ENCODE measurements around the gene COL23A1. TPM values are rescaled to one million over a fixed set of nuclear protein-coding genes. Genes with fewer than 3 reads are reported as not detected.

The COL23A1 gene
- total and polyA plus RNA-seq, 2 experiments from 2014 or later = 4.8 to 8.2 TPM

DNA sequence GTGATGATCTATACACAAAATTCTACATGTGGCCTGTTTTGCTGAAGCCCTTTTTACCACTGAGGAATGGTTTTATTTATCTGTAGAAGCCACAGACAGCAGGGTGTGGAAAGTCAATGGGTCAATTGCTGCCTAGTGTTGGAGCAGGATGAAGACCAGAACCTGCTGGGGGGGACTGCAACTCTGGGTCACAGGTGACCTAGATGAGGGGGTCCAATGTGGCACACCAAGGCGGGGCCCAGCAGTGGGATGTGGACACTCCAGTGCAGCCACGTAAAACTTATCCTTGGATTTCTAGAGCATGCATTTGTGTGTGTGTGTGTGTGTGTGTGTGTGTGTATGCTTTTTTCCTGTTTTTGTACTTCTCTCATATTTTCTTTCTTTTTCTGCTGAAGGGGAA is 210.1 kb downstream of the COL23A1 start:
- peaks cover 28% of the 10 kb centered on the region for H3K4me1 Mint-ChIP-seq
- no peaks in the 10 kb centered on the region for H3K79me2 ChIP-seq (replicated peaks; ENCODE audit: insufficient read depth)
- H3K27ac ChIP-seq (ENCODE audit: low read depth) = no peak overlapping the region
- no peaks in the 10 kb centered on the region for H3K9me3 Mint-ChIP-seq
- DNase-seq (ENCODE audit: low spot score) (no peak), ATAC-seq (no peak)
- H3K9me2 ChIP-seq (ENCODE audit: insufficient read depth) = no peaks in the 10 kb centered on the region
- H3F3A ChIP-seq (replicated peaks; ENCODE audit: low read depth) = no peaks in the 10 kb centered on the region
- TF ChIP-seq REST (IDR thresholded peaks at IDR 0.05; ENCODE audit: unreplicated experiment) = no peak
- TF ChIP-seq NANOG (IDR thresholded peaks at IDR 0.05; ENCODE audit: borderline replicate concordance) = no peak
- H3K4me2 ChIP-seq = no peak overlapping the region
- no peak overlapping the region for H2AFZ ChIP-seq
- H3K36me3 Mint-ChIP-seq (ENCODE audit: low read depth) = no peaks in the 10 kb centered on the region; the same call in 2 of the 3 replicates
- H3K27ac Mint-ChIP-seq = no peak overlapping the region
- H3K27me3 ChIP-seq (ENCODE audit: insufficient read depth) = no peaks in the 10 kb centered on the region
- H3K4me3 Mint-ChIP-seq = no peak overlapping the region
- H3K4me1 ChIP-seq (ENCODE audit: insufficient read depth) = no peaks in the 10 kb centered on the region
- H4K20me1 ChIP-seq (replicated peaks; ENCODE audit: insufficient read depth) = no peaks in the 10 kb centered on the region
- H3K36me3 ChIP-seq (ENCODE audit: insufficient read depth) = no peaks in the 10 kb centered on the region
- H3K27me3 Mint-ChIP-seq (ENCODE audit: insufficient read depth, low read depth, poor library complexity) = peaks cover 7% of the 10 kb centered on the region
- H3K4me3 ChIP-seq = no peak overlapping the region

DNA sequence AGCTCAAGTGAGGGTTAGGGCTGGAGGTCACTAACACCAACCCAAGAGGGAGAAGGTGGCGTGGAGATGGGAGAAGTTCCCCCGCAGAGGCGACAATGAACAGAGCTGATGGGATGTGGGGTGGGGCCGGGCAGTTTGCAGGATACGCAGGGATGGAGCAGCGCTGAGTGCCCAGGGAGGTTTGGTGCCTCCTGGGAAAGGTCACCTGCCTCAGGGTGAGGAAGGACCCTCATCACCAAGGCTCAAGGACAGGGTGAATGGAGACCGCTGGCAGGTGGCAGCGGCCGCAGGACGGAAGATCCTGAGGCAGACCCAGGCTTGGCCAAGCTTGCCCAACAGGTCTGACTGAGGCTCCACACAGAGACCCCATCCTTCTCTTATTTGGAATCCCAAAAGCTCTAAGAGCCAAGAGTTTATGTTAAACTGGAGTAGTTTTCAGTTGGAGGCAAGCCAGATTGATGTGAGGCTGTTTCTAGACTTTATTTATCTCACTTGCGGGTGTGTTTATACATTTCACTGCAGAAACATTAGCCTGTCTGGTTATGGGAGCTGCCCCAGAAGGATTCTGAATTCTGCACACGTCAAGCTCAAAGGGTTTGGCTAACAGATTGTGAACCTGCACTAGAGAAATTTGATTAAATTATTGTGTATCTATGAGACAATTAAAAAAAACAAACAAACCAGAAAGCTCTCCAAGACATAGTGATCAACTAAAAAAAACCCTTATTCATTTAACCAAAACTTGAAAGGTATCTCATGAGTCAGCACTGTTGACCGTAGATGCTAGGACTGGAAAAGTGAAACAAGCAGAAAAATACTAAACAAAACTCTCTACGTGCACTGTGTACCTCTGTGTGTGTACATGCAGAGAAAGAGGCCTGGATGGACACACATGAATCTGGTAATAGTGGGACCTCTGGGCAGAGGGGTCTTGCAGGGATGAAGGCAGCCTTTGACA is 211.4 kb downstream of the COL23A1 start:
- DNase-seq (ENCODE audit: low spot score) = no peak
- Histone ChIP-seq H3F3A (replicated peaks; ENCODE audit: low read depth) (no peaks in the 10 kb centered on the region), H3K9me2 (ENCODE audit: insufficient read depth) (no peaks in the 10 kb centered on the region), H2AFZ (no peak overlapping the region), H3K36me3 (ENCODE audit: insufficient read depth) (no peaks in the 10 kb centered on the region), H3K79me2 (replicated peaks; ENCODE audit: insufficient read depth) (no peaks in the 10 kb centered on the region), H3K4me2 (no peak overlapping the region), H3K27ac (ENCODE audit: low read depth) (no peak overlapping the region), H3K27me3 (ENCODE audit: insufficient read depth) (no peaks in the 10 kb centered on the region), H3K4me3 (no peak overlapping the region), H3K4me1 (ENCODE audit: insufficient read depth) (no peaks in the 10 kb centered on the region), H4K20me1 (replicated peaks; ENCODE audit: insufficient read depth) (no peaks in the 10 kb centered on the region)
- H3K4me3 Mint-ChIP-seq = no peak overlapping the region
- peaks cover 7% of the 10 kb centered on the region for H3K27me3 Mint-ChIP-seq (ENCODE audit: insufficient read depth, low read depth, poor library complexity)
- H3K4me1 Mint-ChIP-seq = peaks cover 22% of the 10 kb centered on the region
- H3K9me3 Mint-ChIP-seq = no peaks in the 10 kb centered on the region
- no peaks in the 10 kb centered on the region; the same call in 2 of the 3 replicates for H3K36me3 Mint-ChIP-seq (ENCODE audit: low read depth)
- no peak for ATAC-seq
- no peak overlapping the region; the same call in 1 of the 2 replicates for H3K27ac Mint-ChIP-seq
- TF ChIP-seq NANOG (IDR thresholded peaks at IDR 0.05; ENCODE audit: borderline replicate concordance) (no peak), STAT1 (IDR thresholded peaks at IDR 0.05; ENCODE audit: unreplicated experiment) (no peak), EZH2phosphoT487 (IDR thresholded peaks at IDR 0.05; ENCODE audit: unreplicated experiment) (no peak), JUNB (IDR thresholded peaks at IDR 0.05; ENCODE audit: unreplicated experiment) (no peak), ZNF114 (CRISPR knock-in tag; IDR thresholded peaks at IDR 0.05) (no peak), ZNF331 (CRISPR knock-in tag; IDR thresholded peaks at IDR 0.05; ENCODE audit: low read depth) (no peak), REST (IDR thresholded peaks at IDR 0.05; ENCODE audit: unreplicated experiment) (no peak), EZH2 (IDR thresholded peaks at IDR 0.05; ENCODE audit: low read depth, unreplicated experiment) (no peak), POLR2AphosphoS5 (IDR thresholded peaks at IDR 0.05; ENCODE audit: low read depth) (no peak), CREB1 (CRISPR knock-in tag; IDR thresholded peaks at IDR 0.05; ENCODE audit: low read depth) (no peak)
- TF ChIP-seq, protein P1, sequence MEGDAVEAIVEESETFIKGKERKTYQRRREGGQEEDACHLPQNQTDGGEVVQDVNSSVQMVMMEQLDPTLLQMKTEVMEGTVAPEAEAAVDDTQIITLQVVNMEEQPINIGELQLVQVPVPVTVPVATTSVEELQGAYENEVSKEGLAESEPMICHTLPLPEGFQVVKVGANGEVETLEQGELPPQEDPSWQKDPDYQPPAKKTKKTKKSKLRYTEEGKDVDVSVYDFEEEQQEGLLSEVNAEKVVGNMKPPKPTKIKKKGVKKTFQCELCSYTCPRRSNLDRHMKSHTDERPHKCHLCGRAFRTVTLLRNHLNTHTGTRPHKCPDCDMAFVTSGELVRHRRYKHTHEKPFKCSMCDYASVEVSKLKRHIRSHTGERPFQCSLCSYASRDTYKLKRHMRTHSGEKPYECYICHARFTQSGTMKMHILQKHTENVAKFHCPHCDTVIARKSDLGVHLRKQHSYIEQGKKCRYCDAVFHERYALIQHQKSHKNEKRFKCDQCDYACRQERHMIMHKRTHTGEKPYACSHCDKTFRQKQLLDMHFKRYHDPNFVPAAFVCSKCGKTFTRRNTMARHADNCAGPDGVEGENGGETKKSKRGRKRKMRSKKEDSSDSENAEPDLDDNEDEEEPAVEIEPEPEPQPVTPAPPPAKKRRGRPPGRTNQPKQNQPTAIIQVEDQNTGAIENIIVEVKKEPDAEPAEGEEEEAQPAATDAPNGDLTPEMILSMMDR (conservative IDR thresholded peaks at IDR 0.05; ENCODE audit: low read depth in 2 of 2) = no peak

All from GM23338 (cell line).